GM21423 (cell line): ENCODE results near the gene DDX1.
"Not testable (repeated sequence)": the region's sequence is repeated elsewhere in the genome, so short reads cannot be mapped to it uniquely, and the experiment has no call there.

Experiments
- ATAC-seq: cut with Tn5 transposase; IDR thresholded peaks from one replicate; pipeline ENCODE4 v1.9.1; 2021; ENCODE audit warnings: mild to moderate bottlenecking, moderate library complexity; ENCODE audit not compliant: unreplicated experiment

DDX1 gene

DNA sequence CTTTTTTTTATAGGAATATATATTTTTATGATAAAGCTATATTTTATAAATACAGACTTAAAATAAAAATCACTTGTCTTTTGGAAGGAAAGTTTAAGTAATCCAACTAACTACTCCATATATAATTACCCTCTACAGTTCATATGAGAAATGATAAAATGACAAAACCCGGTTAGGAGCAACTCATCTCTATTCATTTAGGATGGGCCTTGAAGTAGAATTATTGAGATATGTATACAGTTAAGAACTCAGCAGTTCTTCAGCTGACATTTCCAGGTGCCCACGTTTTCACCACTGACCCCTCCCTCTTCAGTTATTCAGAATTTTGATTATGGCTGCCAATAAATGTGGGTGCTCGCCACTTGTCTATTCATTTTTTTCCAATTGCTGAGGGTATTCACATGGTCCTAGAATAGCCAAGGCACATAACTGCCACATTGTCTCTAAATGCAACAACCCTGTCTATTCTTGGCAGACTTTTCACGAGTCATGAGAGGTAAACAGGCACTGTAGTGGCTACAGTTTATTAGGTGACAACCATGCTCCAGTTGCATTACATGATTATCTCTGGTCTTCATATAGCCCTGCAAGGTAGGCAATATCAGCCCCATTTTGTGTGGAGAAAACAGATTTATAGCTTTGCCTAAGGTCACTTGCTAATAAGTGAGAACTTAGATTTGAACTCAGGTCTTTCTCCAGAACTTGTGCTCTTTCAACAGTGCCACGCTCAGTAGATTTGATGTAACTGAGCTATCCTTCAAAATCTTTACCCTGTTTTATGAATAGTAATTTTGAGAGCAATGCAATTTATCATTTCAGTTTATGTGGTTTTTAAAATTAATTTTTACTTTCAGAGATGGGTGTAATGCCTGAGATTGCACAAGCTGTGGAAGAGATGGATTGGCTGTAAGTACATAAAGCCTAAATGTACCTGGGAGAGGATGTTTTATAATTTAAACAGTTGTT lies 2.9 kb downstream of the DDX1 start:
- no peak for ATAC-seq

DNA sequence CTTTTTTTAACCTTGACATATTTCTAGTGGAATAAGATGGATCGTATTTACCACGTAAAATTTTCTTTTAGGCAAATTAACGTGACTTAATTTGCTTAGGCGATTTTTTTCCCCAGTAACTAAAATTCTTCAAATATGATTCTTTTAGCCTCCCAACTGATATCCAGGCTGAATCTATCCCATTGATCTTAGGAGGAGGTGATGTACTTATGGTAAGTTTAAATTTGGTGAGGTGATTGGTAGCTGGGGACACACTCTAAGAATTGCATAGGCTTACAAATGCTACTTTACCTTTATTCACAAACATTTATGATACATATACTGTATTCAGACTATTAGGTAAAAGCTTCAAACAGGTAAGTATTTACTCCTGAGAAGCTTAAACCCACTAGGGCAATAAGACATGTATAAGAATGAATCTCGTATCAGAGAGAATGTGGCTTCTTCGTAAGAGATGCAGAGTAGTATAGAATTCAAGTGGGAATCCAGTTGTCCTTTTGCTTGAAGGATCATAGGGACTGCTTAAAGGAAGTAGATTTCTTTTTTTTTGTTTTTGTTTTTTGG lies 3.8 kb downstream of the DDX1 start:
- ATAC-seq = no peak

DNA sequence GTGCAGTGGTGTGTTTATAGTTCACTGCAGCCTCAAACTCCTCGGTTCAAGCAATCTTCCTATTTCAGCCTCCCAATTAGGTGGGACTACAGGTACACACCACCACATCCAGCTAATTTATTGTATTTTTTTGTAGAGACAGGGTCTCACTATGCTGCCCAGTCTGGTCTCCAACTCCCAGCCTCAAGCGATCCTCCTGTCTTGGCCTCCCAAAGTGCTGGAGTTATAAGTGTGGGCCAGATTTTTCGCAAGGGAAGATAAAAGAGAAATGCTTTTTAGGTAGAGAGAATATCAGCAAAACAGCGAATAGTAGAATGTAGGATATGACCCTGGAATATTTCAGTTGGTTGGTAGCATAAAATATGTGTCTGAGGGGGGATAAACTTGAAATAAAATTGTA lies 4.3 kb downstream of the DDX1 start:
- no peak for ATAC-seq

DNA sequence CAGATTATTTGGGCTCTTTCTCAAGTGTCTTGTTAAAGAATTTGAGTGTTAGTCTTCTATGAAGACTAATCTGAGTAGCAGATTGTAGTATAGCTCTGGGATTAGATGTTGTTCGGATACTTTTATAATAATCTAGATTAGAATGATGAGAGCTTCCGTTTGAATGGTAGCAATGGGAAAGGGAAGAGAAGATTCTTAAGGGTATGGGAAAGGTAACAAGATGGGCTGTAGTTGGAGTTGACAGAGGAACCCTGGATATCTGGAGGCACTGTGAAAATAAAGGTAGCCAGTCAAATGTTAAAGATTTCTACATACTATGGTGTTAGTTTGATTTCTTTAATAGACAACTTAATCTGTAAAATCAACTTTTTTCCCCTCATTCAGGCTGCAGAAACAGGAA lies 4.7 kb downstream of the DDX1 start:
- no peak for ATAC-seq

DNA sequence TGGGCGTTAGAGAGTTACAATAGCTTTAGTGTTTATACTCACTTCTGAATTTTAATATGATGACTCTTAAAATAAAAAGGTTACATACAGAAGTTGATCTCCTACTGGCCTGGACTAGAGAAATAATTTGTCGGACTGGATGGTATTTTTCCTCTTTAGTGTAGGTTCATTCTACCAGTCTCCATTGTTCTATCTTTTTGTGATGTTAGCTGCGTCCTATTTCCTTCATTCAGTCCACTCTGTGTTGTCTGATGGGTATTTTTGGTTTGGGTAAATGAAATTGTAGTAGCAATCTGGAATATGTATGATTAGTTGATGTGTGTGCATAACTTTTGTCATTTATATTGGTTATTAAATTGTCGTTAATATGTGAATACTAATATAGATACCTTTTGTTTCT lies 5.3 kb downstream of the DDX1 start:
- ATAC-seq = no peak

DNA sequence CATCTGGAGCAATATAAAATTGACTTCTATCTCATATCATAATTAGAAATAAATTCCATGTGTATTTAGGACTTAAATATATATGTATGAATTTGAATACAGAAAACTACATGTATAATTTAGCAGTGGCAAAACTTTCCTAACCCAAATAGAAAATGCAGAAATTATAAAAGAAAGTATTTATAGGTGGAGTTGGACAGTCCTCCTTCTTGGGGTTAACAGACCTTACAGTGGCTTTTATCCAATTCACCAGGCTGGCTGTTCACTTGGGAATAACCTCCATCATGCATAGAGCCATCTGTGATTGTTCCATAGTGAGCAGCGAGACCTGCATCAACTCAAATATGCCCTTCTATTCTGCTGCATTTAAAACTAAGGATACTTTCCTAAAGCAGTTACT lies 8.3 kb downstream of the DDX1 start:
- ATAC-seq = no peak

DNA sequence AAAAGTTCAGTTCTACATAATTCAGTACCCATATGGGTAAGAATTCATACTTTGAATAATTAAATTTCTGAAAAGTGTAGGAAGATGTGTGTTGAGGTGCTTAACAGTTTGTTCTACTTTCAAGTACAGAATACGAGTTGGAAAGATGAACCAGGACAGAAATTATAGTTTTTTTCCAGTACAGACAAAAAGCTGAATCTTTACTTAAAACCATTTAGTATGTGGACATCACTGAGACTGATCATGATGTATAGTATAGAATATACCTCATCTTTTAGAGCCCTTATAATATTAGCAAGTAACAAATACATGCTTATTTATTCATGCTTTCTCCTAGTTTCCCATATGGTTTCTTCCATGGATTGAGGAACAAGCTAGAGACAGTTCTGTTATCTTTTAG lies 10.0 kb downstream of the DDX1 start:
- ATAC-seq = no peak

DNA sequence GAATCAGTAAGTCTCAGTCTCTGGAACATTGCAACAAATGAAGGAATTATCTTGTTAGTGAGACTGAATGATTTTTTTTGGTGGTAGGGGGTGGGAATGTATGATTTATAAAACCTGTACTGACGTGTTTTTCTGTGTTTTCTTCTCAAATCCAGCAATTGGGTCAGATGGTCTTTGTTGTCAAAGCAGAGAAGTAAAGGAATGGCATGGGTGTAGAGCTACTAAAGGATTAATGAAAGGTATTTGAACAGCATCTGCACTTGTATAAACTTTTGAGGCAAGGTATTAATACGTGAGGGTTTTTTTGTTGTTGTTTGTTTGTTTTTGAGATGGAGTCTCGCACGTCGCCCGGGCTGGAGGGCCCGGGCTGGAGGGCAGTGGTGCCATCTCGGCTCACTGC lies 10.7 kb downstream of the DDX1 start:
- ATAC-seq = no peak

DNA sequence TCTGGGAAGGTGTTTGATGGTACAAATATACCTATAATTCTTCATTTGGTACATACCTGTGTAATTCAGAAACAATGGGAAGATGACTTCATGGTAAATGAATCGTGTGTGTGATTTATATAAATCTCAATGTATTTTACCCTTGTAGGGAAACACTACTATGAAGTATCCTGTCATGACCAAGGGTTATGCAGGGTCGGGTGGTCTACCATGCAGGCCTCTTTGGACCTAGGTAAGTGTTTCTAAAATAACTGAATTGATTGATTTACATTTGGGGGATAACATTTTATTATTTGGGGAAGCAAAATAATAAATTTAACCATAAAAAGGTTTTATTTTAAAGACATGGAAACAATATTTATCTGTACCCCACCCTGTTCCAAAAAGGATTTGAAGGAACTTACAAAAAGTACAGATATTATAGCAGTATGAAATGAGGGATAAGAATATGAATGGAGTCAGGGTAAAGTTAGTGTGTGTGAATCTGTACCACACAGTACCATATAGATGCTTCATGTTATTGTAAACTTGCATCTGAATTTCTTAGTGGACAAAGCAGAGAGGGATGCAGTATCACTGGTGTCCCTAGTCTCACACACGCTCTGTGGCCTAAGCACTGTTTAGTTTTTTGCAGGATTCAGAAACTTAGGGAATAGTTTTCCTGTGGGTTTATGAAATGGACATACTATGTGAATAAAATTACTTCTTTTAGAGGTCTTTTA lies 11.5 kb downstream of the DDX1 start:
- no peak for ATAC-seq

DNA sequence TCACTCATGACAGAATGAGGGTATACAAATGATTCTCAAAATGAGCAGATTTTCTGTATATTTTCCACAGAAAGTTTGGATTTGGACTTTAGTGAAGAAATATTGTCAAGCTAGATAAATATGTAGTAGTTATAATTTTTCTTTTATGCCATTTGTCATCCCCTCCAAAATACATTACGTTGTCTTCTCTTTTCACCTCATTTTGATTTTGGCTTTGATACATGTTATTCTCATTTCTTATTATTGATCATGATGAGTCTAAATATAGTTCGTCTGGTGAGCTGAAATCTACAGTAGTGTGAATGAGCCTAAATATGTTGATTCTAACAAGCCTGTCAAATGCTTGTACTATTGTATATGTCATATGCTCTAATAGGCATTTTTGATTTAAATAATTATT lies 12.3 kb downstream of the DDX1 start:
- ATAC-seq = no peak

DNA sequence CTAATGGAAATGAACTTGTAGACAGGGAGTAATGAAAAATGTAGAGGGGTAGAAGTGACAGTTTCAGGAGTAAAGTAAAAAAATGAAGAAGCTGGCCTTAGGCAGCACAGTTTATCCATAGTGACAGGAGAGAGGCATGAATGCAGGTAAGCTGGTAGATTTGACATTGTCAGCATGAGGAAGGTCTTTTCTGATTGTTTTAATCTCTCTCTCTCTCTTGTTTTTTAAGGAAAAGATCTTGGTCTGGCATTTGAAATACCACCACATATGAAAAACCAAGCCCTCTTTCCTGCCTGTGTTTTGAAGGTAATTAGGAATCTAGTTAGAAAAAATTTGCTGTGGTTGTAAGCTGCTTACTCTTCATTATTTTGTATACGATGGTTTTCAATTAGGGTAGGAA lies 14.1 kb downstream of the DDX1 start:
- ATAC-seq = no peak

DNA sequence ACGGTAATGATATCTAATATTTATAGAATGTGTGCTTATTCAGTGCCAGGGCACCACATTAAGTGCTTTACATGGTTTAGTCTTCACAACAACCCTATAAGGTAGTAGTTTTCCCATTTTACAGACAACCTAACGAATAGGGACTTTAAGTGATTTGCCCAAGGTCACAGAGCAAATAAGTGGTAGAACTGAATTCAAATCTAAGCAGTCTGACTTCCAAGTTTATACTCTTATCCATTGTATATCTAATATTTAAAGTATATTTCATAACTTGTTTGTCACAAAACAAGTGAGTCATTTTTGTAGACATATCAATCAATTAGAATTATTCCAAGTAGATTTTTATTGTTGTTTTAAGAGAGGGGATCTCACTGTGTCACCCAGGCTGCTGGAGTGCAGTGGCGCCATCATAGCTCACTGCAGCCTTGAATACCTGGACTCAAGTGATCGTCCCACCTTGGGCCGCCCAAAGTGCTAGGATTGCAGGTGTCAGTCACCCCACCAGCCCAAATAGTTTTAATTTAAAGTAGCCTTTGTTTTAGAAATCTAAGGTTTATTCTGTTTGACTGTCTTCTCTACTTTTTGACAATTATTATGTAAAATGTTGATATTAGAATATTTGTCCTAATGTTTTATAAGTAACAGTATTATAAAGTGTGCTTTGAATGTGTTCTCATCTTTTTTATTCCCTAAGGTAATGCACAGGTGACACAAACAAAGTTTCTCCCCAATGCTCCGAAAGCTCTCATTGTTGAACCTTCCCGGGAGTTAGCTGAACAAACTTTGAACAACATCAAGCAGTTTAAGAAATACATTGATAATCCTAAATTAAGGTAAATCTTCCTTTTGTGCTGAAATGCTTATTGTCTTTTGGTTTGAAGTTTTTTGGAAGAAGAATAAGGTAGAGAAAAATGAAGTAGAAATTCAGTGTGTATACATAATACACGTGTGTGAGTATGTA lies 15.1 kb downstream of the DDX1 start:
- ATAC-seq = no peak

DNA sequence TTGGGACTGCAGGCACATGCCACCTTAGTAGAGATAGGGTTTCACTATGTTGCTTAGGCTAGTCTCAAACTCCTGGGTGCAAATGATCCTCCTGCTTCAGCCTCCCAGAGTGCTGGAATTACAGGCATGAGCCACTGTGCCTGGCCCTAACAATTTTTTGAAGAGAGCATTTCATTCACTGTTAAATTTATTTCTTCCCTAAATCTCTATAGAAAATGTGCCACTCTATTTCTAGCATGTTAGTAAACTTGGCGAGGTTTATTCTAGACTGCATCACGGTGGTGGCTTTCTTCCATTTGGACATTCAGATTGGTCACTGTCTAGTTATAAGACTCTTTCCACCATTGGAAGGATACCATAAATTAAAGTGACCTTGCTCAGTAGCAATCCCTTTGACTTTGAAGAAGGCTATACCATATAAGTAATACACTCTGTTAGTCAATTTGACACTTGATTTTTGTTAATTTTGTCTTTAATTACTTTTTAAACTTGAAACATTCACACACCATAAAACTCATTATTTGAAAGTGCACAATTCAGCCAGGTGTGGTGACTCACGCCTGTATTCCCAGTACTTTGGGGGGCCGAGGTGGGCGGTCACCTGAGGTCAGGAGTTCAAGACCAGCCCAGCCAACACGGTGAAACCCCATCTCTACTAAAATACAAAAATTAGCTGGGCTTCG lies 16.2 kb downstream of the DDX1 start:
- no peak for ATAC-seq

DNA sequence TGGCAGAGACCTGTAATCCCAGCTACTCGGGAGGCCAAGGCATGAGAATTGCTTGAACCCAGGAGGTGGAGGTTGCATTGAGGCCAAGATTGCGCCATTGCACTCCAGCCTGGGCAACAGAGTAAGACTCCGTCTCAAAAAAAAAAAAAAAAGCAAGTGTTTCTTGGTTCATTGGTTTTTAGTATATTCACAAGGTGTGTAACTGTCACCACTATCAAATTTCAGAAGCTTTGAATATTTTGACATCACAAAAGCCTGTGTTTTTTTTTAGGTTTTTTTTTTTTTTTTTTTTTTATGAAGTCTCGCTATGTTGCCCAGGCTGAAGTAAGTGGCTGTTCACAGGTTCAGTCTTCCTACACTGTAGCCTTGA lies 16.7 kb downstream of the DDX1 start:
- ATAC-seq = no peak

DNA sequence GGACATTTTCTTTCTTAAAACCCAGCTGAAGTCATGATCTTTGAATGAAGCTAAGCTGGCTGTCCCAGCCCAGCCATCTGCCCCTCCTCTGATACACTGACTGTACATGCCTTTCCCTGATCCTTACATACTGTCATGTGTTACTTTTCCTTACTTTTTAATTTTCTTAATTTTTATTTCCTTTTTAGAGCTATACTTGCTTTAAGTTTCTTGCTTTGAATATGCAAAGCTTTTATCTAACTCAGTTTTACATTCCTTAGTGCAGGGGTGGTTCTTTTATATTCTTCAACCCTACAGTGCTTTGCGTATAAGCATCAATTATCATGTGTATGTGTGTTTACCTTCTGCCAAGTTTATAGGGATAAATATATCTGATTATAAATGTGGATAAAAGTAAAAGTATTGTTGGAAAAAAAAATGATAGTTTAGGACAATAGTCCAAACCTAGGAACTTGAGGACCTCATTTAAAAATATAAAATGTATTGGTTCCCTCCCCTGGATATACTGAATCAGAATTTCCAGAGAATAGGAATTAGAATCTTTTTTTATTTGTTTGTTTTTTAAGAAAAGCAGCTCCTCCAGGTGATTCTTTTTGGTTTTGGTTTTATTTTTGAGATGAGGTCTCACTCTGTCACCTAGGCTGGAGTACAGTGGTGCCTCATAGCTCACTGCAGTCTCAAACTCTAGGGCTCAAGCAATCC lies 17.8 kb downstream of the DDX1 start:
- ATAC-seq = no peak

DNA sequence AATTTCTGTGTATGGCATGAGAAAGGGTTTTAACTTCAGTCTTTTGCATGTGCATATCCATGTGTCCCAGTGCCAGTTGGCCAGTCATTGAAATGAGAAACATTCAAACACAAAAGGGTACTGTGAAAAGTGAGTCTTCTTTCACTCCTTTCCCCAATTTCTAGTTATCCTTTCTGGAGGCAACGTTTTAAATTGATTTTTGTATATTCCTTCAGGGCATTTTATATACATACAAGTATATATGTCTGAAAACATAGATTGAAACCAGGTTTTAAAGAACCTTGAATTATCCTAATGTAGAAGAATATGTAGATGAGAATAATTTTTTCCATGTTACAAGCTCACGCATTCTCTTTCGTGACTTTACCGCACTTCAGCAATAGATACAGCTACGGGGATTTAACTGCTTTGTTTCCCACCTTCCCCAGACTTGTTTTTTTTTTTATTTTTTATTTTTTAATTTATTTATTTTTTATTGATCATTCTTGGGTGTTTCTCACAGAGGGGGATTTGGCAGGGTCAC lies 18.8 kb downstream of the DDX1 start:
- no peak for ATAC-seq

DNA sequence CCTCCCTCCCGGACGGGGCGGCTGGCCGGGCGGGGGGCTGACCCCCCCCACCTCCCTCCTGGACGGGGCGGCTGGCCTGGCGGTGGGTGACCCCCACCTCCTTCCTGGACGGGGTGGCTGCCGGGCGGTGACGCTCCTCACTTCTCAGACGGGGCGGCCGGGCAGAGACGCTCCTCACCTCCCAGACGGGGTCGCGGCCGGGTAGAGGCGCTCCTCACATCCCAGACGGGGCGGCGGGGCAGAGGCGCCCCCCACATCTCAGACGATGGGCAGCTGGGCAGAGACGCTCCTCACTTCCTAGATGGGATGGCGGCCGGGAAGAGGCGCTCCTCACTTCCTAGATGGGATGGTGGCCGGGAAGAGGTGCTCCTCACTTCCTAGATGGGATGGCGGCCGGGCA lies 20.4 kb downstream of the DDX1 start:
- not testable (repeated sequence) for ATAC-seq

DNA sequence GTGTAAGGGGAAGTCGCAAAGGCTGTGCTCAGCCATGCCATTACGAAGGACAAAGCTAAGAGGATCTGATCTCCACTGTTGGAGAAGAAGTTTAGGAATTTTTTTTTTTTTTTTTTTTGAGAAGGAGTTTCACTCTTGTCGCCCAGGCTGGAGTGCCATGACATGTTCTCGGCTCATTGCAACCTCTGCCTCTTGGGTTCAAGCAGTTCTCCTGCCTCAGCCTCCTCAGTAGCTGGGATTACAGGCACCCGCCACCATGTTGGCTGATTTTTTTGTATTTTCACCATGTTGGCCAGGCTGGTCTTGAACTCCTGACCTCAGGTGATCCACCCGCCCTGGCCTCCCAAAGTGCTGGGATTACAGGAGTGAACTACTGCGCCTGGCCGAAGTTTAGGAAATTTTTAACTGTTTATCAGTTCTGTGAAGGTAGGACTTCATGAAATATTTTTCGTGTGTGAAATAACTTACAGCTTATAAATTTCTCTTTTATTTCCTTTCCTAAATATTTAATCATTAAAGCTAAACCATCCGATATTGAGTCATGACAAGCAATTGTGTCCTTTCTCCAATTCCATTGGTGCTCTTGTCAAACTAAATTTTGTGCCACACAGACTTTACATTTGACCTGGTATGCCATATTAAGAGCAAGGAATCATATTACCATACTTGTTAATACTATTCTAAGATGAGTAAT lies 22.2 kb downstream of the DDX1 start:
- ATAC-seq = no peak
